GM21381 (cell line): ENCODE measurements around the gene CYP4F22.
"Not testable (repeated sequence)": the region's sequence is repeated elsewhere in the genome, so short reads cannot be mapped to it uniquely, and the experiment has no call there.

Source experiments
- ATAC-seq: cut with Tn5 transposase; IDR thresholded peaks from one replicate; pipeline ENCODE4 v1.9.1; 2021; ENCODE audit warnings: mild to moderate bottlenecking, moderate library complexity; ENCODE audit not compliant: unreplicated experiment

CYP4F22 gene

DNA sequence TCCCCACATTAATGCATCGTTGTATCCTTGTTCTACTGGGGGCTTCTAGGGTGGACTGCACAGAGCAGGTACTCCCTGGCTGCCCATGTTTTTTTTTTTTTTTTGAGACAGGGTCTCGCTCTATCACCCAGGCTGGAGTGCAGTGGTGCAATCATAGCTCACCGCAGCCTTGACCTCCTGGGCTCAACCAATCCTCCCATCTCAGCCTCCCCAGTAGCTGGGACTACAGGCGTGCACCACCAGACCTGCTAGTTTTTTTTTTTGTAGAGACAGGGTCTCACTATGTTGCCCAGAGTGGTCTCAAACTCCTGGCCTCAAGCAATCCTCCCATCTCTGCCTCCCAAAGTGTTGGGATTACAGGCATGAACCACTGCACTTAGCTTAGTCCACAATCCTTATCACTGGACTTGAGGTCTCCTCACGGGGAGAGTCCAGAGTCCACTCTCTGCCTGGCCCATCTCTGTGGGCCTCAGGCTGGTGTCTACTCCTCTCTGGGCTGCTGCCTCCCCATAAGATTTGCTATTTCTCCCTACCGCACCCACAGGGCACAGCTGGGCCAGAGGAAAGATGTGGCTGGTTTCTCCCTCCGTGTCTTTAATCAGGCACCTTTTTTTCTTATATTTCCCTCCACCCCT lies 56.3 kb downstream of the CYP4F22 start:
- no peak for ATAC-seq

DNA sequence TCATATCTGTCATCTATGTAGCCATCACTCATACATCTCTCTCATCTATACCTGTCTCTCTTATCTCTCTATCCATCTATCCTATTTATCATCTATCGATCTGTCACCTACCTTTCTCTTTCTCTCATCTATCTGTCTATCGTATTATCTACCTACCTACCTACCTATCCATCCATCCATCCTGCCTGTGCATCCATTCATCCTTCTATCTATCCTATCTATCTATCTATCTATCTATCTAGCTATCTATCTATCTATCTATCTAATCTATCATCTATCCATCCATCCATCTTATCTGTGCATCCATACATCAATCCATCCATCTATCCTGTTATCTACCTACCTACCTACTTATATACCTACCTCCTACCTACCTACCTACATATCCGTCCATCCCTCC lies 62.1 kb downstream of the CYP4F22 start:
- no peak for ATAC-seq

DNA sequence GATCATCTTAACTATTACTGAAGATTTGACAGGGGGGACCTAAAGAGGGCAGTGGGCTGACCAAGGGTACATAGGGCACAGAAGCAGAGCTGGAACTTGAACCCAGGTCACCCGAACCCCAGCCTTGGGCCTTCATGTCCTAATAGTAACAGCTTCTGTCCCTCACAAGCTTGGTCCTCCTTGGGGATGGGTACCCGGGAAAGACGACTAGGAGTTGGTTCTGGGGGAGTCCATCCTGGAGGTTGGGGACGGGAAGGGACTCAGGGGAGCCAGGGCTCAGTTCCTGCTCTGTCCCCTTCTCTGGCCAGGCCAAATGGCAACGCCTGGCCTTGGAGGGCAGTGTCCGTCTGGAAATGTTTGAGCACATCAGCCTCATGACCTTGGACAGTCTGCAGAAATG lies 67.1 kb downstream of the CYP4F22 start:
- no peak for ATAC-seq

DNA sequence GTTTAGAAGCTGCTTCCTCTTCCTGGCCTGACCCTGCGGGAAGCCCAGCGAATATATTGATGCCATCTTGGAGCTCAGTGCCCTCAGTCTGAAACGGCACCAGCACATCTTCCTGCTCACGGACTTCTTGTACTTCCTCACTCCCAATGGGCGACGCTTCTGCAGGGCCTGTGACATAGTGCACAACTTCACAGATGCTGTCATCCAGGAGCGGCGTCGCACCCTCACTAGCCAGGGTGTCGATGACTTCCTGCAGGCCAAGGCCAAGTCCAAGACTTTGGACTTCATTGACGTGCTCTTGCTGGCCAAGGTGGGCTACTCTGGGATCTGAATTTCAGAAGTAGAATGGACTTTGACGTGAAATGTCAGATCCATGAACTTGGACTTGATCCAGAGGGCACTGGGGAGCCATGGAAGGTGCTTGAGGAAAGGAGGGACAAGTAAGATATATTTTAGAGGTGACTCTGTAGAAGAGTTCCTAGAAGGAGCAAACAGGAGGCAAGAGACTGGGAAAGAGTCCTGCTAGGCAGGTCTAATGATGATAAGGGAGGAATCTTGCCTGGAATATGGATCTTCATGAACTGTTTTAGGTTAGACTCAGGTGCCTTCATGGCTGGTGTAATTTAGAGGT lies 68.3 kb downstream of the CYP4F22 start:
- no peak for ATAC-seq

DNA sequence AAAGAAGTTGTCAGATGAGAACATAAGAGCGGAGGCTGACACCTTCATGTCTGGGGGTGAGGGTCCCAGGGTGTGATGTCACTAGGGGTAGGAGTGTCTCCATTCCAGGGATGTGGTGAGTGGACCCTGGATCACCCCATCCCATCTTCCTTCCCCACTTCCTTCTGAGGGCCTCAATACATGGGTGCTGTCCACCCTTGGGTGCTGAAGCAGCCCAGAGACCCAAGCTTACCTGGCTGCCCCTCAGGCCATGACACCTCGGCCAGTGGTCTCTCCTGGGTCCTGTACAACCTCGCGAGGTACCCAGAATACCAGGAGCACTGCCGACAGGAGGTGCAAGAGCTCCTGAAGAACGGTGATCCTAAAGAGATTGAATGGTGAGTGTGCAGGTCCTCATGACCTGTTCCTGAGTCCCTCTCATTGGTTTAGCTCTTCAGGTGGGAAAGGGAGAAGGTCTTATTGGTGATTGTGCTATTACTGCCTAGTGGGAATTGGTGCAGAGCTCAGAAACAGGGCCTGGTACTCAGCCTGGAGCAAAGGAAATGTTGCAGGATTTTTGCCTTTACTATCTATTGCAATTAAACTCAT lies 69.0 kb downstream of the CYP4F22 start:
- ATAC-seq = no peak

DNA sequence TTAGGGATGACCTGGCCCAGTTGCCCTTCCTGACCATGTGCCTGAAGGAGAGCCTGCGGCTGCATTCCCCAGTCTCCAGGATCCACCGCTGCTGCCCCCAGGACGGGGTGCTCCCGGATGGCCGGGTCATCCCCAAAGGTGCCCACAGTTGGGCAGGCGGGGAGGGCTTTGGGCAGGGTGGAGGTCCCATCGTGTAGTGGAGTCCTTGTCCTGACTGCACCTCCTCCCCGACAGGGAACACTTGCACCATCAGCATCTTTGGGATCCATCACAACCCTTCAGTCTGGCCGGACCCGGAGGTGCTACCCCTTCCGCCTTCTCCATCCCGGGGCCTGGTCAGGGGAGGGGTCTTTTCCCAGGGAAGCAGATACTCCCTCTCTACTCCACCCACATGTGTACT lies 75.0 kb downstream of the CYP4F22 start:
- ATAC-seq = no peak

DNA sequence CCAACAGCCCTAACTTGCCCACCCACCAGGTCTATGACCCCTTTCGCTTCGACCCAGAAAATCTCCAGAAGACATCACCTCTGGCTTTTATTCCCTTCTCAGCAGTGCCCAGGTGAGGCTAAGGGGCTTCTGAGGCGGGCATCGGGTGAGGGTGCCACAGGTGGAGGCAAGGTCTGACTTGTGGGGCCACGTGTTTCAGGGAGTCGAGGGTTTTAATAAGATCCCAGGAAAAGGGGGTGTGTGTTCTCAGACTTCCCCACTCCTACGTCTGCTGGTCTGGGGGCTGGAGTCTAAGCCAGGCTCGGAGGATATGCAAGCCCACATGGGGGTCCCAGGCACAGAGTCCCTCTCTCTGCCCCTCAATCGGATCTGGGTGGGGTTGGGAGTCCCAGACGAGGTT lies 75.8 kb downstream of the CYP4F22 start:
- no peak for ATAC-seq

DNA sequence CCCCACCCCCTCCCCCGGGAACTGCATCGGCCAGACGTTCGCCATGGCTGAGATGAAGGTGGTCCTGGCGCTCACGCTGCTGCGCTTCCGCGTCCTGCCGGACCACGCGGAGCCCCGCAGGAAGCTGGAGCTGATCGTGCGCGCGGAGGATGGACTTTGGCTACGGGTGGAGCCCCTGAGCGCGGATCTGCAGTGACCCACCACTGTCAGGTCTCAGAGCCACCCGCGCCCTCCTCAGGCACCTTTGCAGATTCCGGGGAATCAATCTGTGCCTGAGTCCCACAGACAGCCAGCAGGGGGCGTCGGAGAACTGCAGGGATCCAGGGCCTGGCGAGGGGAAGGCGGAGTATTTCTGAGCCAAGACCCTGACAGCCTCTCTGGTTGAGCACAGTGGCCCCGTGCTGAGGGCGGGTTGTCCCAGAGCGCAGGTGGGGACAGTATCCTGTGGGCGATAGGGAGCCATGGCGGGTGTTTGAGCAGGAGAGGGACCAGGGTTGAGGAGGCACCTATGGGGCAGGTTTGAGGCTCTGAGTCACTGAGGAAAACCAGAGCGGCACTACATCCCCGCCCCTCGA lies 76.3 kb downstream of the CYP4F22 start:
- no peak for ATAC-seq

DNA sequence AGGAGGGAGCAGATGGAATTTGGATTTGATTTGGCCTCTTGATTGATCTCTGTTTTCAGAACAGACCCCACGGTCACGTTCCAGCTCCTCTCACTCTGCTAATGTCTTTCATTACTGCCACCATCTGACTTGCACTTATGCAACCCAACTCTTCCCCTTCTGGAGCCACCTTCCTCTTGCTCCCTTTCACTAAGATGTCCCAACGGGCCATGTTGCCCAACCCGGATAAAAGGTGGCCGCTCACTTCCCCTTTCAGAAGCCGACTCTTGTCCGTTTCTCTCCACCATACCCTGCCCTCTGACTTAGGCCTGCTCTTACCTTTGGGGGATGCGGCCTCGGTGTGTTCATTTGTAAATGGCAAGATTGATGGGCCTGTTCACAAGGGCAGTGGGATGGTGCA lies 79.3 kb downstream of the CYP4F22 start:
- no peak for ATAC-seq

DNA sequence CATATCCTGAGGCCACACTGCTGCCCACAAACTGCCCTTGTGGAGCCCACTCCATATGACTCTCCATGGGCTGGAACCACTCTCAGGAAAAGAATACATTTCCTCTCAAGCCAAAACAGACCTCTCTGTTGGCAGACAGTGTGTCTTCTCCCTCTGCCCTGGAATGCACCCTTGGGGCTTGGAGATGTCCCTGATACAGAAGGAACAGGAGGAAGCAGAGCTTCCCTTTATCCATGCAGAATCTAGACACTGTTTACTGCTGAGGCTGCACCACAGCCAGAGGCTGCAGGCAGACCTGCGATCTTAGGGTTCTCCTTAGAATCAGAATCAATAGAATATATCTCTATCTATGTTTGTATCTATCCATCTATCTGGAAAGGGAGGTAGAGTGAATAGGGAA lies 79.9 kb downstream of the CYP4F22 start:
- no peak for ATAC-seq

DNA sequence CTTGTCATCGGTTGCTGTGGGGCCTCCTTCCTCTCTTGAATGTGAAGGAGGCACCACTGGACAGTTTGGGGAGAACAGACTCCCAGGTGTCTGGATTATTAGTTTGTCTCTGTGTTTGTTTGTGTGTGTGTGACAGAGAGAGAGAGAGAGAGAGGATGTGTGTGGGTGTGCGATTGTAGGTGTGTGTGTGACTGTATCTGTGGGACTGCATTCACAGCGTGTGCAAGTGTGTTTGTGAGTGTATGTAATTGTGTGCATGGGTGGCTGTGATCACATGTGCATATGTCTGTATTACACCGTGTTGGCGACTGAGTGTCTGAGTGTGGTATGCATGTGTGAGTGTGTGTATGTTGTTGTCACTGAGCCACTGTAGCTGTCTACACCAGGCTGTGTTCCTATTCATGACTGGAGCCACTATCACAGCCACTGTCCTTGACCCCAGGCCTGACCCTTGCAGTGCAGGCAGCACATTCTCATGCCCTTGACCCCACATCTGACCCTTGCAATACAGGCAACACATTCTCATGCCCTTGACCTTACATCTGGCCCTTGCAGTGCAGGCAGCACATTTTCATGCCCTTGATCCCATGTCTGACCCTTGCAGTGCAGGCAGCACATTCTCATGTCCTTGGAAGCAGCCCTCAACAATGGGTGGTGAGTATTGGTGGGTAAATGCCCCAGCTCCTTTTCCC lies 81.6 kb downstream of the CYP4F22 start:
- ATAC-seq = no peak

DNA sequence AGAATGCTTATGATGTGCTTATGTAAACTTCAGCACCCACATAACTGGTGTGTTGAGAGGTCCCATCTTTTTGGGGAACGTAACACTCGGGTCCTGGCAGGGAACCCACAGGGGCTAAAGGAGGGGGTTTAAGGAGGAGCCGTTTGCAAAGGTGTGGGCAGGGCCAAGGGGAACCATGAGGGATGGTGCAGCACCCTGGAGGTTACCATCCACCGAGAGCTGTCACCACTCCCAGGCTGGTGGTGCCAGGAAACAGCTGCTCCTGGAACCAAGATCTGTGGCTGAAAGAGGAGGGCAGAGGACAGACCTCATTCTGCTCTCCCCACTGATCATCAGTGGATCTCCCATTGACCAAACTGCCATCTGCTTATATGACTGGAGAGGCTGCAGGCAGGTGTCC lies 83.5 kb downstream of the CYP4F22 start:
- ATAC-seq = no peak

DNA sequence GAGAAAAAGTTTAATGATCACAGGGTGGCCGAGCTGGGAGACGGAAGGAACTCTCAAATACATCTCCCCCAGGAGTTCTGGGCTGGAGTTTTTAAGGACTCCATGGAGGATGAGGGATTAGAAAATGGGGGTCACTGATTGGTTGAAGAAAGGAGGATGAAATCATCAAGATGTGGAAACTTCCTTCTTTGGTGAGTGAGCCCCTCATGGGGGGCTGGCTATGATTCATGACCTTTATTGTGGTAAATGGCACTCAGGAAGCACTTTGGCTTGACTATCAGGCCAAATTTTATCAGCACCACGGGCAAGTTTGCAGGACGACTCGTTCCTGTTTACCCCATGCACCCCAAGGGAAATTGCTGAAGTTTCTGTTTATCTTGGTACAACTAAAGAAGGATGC lies 84.2 kb downstream of the CYP4F22 start:
- ATAC-seq = not testable (repeated sequence)

DNA sequence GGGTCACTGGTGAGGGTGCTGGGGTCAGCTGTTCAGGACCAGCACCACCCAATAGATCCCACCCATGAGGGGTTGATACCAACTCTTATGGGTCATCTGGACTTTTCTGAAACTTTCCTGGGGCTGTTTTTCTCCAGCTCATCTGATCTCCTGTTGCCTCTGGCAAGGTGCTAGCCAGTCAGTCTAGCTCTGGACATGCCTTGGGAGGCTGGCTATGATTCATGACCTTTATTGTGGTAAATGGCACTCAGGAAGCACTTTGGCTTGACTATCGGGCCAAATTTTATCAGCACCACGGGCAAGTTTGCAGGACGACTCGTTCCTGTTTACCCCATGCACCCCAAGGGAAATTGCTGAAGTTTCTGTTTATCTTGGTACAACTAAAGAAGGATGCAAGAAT lies 85.4 kb downstream of the CYP4F22 start:
- ATAC-seq = not testable (repeated sequence)

DNA sequence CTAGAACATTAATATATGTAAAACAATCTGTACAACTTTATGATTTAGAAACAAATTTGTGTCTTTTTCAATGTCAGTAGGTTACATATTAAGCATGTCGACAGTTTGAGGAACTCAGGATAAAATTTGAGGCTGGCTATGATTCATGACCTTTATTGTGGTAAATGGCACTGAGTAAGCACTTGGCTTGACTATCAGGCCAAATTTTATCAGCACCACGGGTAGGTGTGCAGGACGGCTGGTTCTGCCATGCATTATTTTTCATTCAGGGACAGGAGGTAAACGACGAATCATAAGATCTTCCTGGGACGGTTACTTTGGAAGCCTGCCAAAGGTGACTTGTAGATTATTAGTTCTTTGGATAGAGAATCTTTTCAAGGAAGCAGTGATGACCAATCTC lies 86.7 kb downstream of the CYP4F22 start:
- ATAC-seq = no peak
